Measurements from ENCODE around the gene ARID1B. TPM values are rescaled to one million over a fixed set of nuclear protein-coding genes. Genes with fewer than 3 reads are reported as not detected.

ARID1B gene
- total and polyA plus RNA-seq, 2 of the 4 experiments (the other 2 are of a cell fraction), result 14.5 to 20.1 TPM

DNA sequence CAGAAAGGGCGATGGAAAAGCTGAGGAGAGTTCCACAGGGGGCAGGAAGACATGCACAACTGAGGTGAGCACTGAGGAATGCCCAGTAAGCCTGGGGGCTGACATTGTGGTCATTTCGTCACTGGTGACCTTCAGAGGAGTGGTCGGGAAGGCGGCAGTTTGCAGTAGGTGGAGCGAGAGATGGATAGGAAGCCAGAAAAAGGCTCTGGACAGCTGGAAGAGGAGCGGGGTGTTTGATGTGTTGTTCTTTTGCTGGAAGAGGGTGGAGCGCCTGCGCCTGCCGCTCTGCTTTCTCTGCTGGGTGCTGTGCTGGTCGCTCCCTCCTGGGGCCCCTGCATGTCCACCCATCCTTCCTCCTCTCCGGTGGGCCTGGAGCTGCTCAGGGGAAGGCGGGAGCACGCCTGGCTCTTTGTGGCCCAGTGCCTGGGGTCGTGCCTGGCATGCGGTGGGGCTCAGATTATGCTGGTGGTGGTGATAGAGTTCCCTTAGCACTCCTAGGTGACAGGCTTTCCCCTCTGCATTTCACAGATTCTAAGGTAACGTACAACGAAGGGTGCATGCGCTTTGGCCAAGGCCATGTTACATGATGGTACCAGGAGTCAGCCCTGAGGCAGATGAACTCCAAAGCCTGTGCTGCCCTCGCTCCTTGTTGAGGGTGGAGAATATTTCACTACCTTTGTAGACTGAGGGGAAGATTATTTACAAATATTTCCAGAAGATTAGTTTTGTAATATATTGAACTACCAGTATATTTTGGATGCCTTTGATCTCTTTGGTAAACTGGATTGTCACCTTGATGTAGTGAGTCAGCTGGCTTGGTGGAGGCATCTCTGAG lies 20.9 kb downstream of the ARID1B start:
- intact Hi-C loops (cut with micrococcal nuclease), result no loop called here
- Histone ChIP-seq H3K4me3 (ENCODE audit: insufficient read depth, low read depth, low read length) (no peak overlapping the region), H2AK5ac (ENCODE audit: low read depth, low read length) (no peak overlapping the region), H3K79me1 (ENCODE audit: low read depth in 1 of 2, low read length in 2 of 2) (peaks cover 29 to 85% of the 10 kb centered on the region in 2 experiments), H3K14ac (replicated peaks; ENCODE audit: low read depth, low read length) (no peak overlapping the region), H3K9me3 (ENCODE audit: control insufficient read depth, insufficient read depth, low read length) (no peaks in the 10 kb centered on the region), H2BK120ac (ENCODE audit: low read depth, low read length) (no peak overlapping the region), H2BK5ac (ENCODE audit: low read depth, low read length, poor library complexity, severe bottlenecking) (no peak overlapping the region), H3K18ac (ENCODE audit: low read depth, low read length) (no peak overlapping the region), H2BK15ac (ENCODE audit: low read depth, low read length) (no peak overlapping the region), H4K20me1 (ENCODE audit: insufficient read depth, low read length) (peaks cover 80% of the 10 kb centered on the region), H3K23ac (ENCODE audit: low read depth, low read length) (no peak overlapping the region), H3K56ac (ENCODE audit: extremely low read depth, insufficient read depth, low read length) (no peak overlapping the region), H2BK20ac (ENCODE audit: low read depth, low read length) (no peak overlapping the region), H2AK9ac (replicated peaks; ENCODE audit: low read depth, low read length, poor library complexity) (no peak overlapping the region), H4K5ac (ENCODE audit: low read depth, low read length) (no peak overlapping the region), H3K9me1 (ENCODE audit: insufficient read depth, low read length) (peaks cover 17% of the 10 kb centered on the region), H3K36me3 (ENCODE audit: control insufficient read depth, insufficient read depth, low read length) (peaks cover 2% of the 10 kb centered on the region; the same call in 1 of the 2 replicates), H3K4me2 (ENCODE audit: low read depth, low read length) (no peak overlapping the region), H3K27ac (ENCODE audit: insufficient read depth, low read length) (no peak overlapping the region), H3K27me3 (ENCODE audit: control insufficient read depth, insufficient read depth, low read length) (no peaks in the 10 kb centered on the region), H4K91ac (ENCODE audit: insufficient read depth, low read depth, low read length) (no peak overlapping the region), H3K4ac (ENCODE audit: low read depth, low read length) (no peak overlapping the region), H4K8ac (ENCODE audit: low read depth in 2 of 2, low read length in 2 of 2) (no peak overlapping the region), H3K9ac (ENCODE audit: low read depth, low read length) (no peak overlapping the region), H3K4me1 (ENCODE audit: control insufficient read depth, insufficient read depth, low read length) (peaks cover 6% of the 10 kb centered on the region), H2AFZ (replicated peaks; ENCODE audit: low read length, poor library complexity) (no peak overlapping the region)
- POLR2A ChIA-PET (ENCODE audit: unreplicated experiment), result no interaction called here
- TF ChIP-seq FOS (IDR thresholded peaks at IDR 0.05; ENCODE audit: low read depth, low read length) (no peak), CHD1 (IDR thresholded peaks at IDR 0.05; ENCODE audit: low read depth, low read length) (no peak), BHLHE40 (IDR thresholded peaks at IDR 0.05; ENCODE audit: low read depth, low read length) (no peak), RAD21 (IDR thresholded peaks at IDR 0.05; ENCODE audit: low read length) (no peak), CEBPB (IDR thresholded peaks at IDR 0.05; ENCODE audit: low read depth, low read length) (no peak), USF2 (IDR thresholded peaks at IDR 0.05; ENCODE audit: low read depth, low read length) (no peak), NFE2L2 (IDR thresholded peaks at IDR 0.05; ENCODE audit: low read depth, low read length) (no peak), CTCF (conservative IDR thresholded peaks at IDR 0.05; ENCODE audit: low read depth, low read length) (no peak), RCOR1 (IDR thresholded peaks at IDR 0.05; ENCODE audit: insufficient replicate concordance, low read length) (no peak), SMC3 (IDR thresholded peaks at IDR 0.05; ENCODE audit: low read depth, low read length) (no peak), MXI1 (IDR thresholded peaks at IDR 0.05; ENCODE audit: borderline replicate concordance, low read depth, low read length) (no peak), ELK1 (IDR thresholded peaks at IDR 0.05; ENCODE audit: borderline replicate concordance, low read depth, low read length) (no peak), MAFK (IDR thresholded peaks at IDR 0.05; ENCODE audit: low read depth, low read length) (no peak), POLR2A (IDR thresholded peaks at IDR 0.05; ENCODE audit: low read depth, low read length) (no peak)
- DNase-seq, result no peak
- 93% methylated on average over 2 of the region's 19 CpGs; no CpG with 5 or more reads in 1 of the 2 experiments for WGBS, 2 experiments (ENCODE audit: extremely low coverage in 2 of 2, insufficient read length in 1 of 2)
- CTCF ChIA-PET, result no interaction called here
- in situ Hi-C loops (cut with MboI; ENCODE audit: low sequenced_read_pairs), result no loop called here
- ATAC-seq (ENCODE audit: low read depth), result no peak
- no TSS peak for BruUV-seq (replicated peaks)
- dilution Hi-C loops (cut with HindIII; ENCODE audit: low sequenced_read_pairs, unreplicated experiment), result no loop called here

Data from IMR-90 (cell line).